K562 (cell line): Measurements from ENCODE around the gene LMF2.

ENCODE experiments used
- CTCF ChIP-seq, 3 experiments: IDR thresholded peaks in 2 of 3; conservative IDR thresholded peaks in 1 of 3; 2 replicates each; pipeline ENCODE4 v1.5.1; 2011 to 2012; ENCODE audit warnings: low read length in 3 of 3, mild to moderate bottlenecking in 3 of 3, control low read depth in 2 of 3, improper control_type of control experiment in 1 of 3, inconsistent platforms in 1 of 3, low read depth in 1 of 3, mixed read lengths in 1 of 3, moderate library complexity in 1 of 3; ENCODE audit not compliant: insufficient read depth in 2 of 3
- EZH2 ChIP-seq: IDR thresholded peaks from 2 replicates; pipeline ENCODE4 v1.6.1; 2012; ENCODE audit warnings: low read depth, mild to moderate bottlenecking, inconsistent platforms, low read length, borderline replicate concordance
- KDM2B ChIP-seq: fragments of 250-450 bp; sonication (Bioruptor Pico); IDR thresholded peaks from 2 replicates; pipeline ENCODE4 v1.8.0; 2021; ENCODE audit warnings: mild to moderate bottlenecking, moderate library complexity
- MCM2 ChIP-seq: fragments of 450-650 bp; IDR thresholded peaks from 2 replicates; pipeline ENCODE4 v1.6.1; 2017; ENCODE audit warnings: low read depth, mild to moderate bottlenecking
- MTA1 ChIP-seq: fragments of 450-650 bp; IDR thresholded peaks from 2 replicates; pipeline ENCODE4 v1.6.1; 2017; ENCODE audit warnings: borderline replicate concordance
- POLR2A ChIP-seq: fragments of 450-650 bp; conservative IDR thresholded peaks from 2 replicates; pipeline ENCODE4 v1.6.1; 2016
- RBM34 ChIP-seq: fragments of 200-400 bp; formaldehyde crosslinking; IDR thresholded peaks from 2 replicates; pipeline ENCODE4 v1.6.1; 2018; ENCODE audit warnings: low read length, borderline replicate concordance; ENCODE audit not compliant: insufficient read depth
- SPI1 ChIP-seq: IDR thresholded peaks from 2 replicates; pipeline ENCODE4 v1.6.1; 2011; ENCODE audit warnings: low read depth, low read length, control low read depth, borderline replicate concordance
- TGIF2 ChIP-seq: sonication (generic); formaldehyde crosslinking; IDR thresholded peaks from 2 replicates; pipeline ENCODE4 v1.8.1; 2022; ENCODE audit warnings: mild to moderate bottlenecking, missing genetic modification reagents, moderate library complexity
- XRCC4 ChIP-seq: IDR thresholded peaks from one replicate; pipeline ENCODE4 v1.6.1; 2011; ENCODE audit not compliant: insufficient read depth, insufficient read length; ENCODE audit errors: extremely low read depth

DNA sequence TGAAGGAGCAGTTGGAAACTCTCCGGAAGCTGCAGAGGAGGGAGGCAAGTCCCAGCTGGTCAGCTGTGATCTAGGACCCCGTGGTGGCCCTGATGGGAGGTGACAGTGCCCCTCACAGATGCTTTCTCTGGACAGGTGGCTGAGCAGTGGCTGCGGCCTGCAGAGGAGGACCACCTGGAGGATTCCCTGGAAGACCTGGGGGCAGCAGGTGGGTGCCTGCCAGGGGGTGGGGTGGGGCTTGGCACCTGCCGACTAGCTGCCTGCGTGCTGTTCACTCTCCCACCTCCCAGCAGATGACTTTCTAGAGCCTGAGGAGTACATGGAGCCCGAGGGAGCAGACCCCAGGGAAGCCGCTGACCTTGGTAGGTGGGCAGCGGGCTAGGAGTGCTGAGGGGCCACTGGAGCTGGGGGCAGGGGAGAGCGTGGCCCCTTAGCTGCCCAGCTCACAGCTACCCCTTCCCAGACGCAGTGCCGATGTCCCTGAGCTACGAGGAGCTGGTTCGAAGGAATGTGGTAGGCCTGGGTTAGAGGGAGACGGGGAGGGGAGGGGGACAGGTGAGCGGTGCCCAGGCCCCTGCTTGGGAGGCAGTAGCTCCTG lies 14.8 kb upstream of the LMF2 start:
- TF ChIP-seq EZH2 (no peak), KDM2B (CRISPR knock-in tag) (no peak), RBM34 (no peak), SPI1 (no peak), CTCF (IDR thresholded peaks at IDR 0.05 in 2 of 3, conservative IDR thresholded peaks at IDR 0.05 in 1 of 3; ENCODE audit: insufficient read depth in 2 of 3, low read depth in 1 of 3, low read length in 3 of 3) (no peak), MTA1 (no peak), POLR2A (no peak), MCM2 (no peak), XRCC4 (no peak), TGIF2 (CRISPR knock-in tag) (no peak)
